HG03354 (cell line): Measurements from ENCODE around the gene PAM16.

Experiments used
- ATAC-seq: cut with Tn5 transposase; IDR thresholded peaks from one replicate; pipeline ENCODE4 v1.9.1; 2021; ENCODE audit warnings: mild to moderate bottlenecking; ENCODE audit not compliant: unreplicated experiment, poor library complexity, severe bottlenecking

The PAM16 gene

GRCh38 chr16:4323071-4323844 is 27.9 kb downstream of the PAM16 start:
- no peak for ATAC-seq

- no peak for ATAC-seq
These were observed 28.7 kb downstream of the PAM16 start for GRCh38 chr16:4322121-4323052.

- no peak for ATAC-seq
These were observed 29.6 kb downstream of the PAM16 start for GRCh38 chr16:4321286-4322120.

- no peak for ATAC-seq
These were observed 30.5 kb downstream of the PAM16 start for GRCh38 chr16:4320571-4321137.

GRCh38 chr16:4319454-4320421 is 31.4 kb downstream of the PAM16 start:
- ATAC-seq = peak; percentile 40

GRCh38 chr16:4318967-4319366 is 32.2 kb downstream of the PAM16 start:
- no peak for ATAC-seq

GRCh38 chr16:4318451-4318910 is 32.6 kb downstream of the PAM16 start:
- no peak for ATAC-seq

GRCh38 chr16:4317532-4318450 is 33.3 kb downstream of the PAM16 start:
- ATAC-seq = no peak

- ATAC-seq = no peak
These were observed 34.1 kb downstream of the PAM16 start for GRCh38 chr16:4316864-4317531.

- no peak for ATAC-seq
These were observed 34.8 kb downstream of the PAM16 start for GRCh38 chr16:4316108-4316863.

GRCh38 chr16:4315186-4316107 is 35.7 kb downstream of the PAM16 start, which contains the start of gene GLIS2:
Gene GLIS2 (plus strand): TSS chr16:4316067. CDS start chr16:4332281, 16,214 bp downstream.
- ATAC-seq = no peak

GRCh38 chr16:4314532-4315185 is 36.5 kb downstream of the PAM16 start:
- no peak for ATAC-seq

GRCh38 chr16:4313563-4314531 is 37.3 kb downstream of the PAM16 start:
- ATAC-seq = peak; percentile 64
